T-helper 1 cell treated with Interleukin-12 subunit alpha and Interleukin-12 subunit beta and Interleukin-4 antibody, amounts not matched to agents 30 μg/mL and 1 μg/mL, for 36 hours (primary cell): ENCODE data around the gene EGFLAM.
"Not testable (repeated sequence)": the region's sequence is repeated elsewhere in the genome, so short reads cannot be mapped to it uniquely, and the experiment has no call there.

ENCODE experiments used
- H3K27ac Mint-ChIP-seq: one replicate; pipeline ENCODE4 v1.8.0; 2021; ENCODE audit warnings: mild to moderate bottlenecking, mixed read lengths
- H3K27me3 Mint-ChIP-seq: one replicate; pipeline ENCODE4 v1.8.0; 2021; ENCODE audit warnings: low read depth, mixed read lengths
- H3K36me3 Mint-ChIP-seq: one replicate; pipeline ENCODE4 v1.8.0; 2021; ENCODE audit warnings: low read depth, mixed read lengths
- H3K4me1 Mint-ChIP-seq: one replicate; pipeline ENCODE4 v1.8.0; 2021; ENCODE audit warnings: low read depth, mixed read lengths
- H3K4me3 Mint-ChIP-seq: one replicate; pipeline ENCODE4 v1.8.0; 2021; ENCODE audit warnings: mild to moderate bottlenecking, moderate library complexity, mixed read lengths
- H3K9me3 Mint-ChIP-seq: one replicate; pipeline ENCODE4 v1.8.0; 2021; ENCODE audit warnings: mixed read lengths

Gene EGFLAM

DNA sequence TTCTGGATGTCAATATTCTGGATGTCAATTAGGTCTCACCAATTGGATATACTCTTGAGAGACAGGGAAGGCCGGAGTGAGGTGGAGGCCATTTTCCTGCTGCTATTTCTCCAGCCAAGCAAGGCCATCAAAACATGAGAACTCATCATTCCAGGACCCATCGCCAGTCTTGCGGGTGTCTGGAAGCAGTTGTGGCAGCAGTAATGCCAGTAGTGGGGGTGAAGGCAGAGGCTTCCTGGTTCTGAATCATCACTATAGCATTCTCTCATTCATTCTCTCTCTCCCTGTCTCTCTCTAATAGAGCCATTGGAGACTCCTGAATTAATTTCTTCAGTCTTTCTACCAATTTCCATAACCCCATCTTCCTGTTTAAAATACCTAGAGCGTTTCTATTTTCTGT, 71.8 kb downstream of the EGFLAM start:
- no peaks in the 10 kb centered on the region for H3K27me3 Mint-ChIP-seq
- H3K27ac Mint-ChIP-seq = no peak overlapping the region
- no peaks in the 10 kb centered on the region for H3K4me1 Mint-ChIP-seq
- H3K9me3 Mint-ChIP-seq = no peaks in the 10 kb centered on the region
- no peaks in the 10 kb centered on the region for H3K36me3 Mint-ChIP-seq
- H3K4me3 Mint-ChIP-seq = no peak overlapping the region

DNA sequence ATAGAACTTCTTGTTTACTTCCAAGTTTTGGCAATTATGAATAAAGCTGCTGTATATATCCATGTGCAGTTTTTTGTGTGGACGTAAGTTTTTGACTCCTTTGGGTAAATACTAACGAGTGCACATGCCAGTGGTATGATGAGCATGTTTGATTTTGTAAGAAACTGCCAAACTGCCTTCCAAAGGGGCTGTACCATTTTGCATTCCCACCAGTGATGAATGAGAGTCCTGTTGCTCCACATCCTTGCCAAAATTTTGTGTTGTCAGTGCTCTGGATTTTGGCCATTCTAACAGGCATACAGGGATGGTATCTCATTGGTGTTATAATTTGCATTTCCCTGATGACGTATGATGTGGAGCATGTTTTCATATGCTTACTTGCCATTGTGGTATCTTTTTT, 73.5 kb downstream of the EGFLAM start:
- no peaks in the 10 kb centered on the region for H3K9me3 Mint-ChIP-seq
- H3K27ac Mint-ChIP-seq = no peak overlapping the region
- H3K4me3 Mint-ChIP-seq = no peak overlapping the region
- no peaks in the 10 kb centered on the region for H3K4me1 Mint-ChIP-seq
- H3K27me3 Mint-ChIP-seq = no peaks in the 10 kb centered on the region
- H3K36me3 Mint-ChIP-seq = no peaks in the 10 kb centered on the region

DNA sequence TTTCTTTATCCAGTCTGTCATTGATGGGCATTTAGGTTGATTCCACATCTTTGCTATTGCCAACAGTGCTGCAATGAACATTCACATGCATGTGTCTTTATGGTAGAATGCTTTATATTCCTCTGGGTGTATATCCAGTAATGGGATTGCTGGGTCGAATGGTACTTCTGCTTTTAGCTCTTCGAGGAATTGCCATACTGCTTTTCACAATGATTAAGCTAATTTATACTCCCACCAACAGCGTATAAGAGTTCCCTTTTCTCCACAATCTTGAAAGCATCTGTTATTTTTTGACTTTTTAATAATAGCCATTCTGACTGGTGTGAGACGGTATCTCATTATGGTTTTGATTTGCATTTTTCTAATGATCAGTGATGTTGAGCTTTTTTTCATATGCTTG, 74.8 kb downstream of the EGFLAM start:
- H3K36me3 Mint-ChIP-seq, H3K4me3 Mint-ChIP-seq, H3K9me3 Mint-ChIP-seq, H3K4me1 Mint-ChIP-seq, H3K27me3 Mint-ChIP-seq, H3K27ac Mint-ChIP-seq: not testable (repeated sequence)

DNA sequence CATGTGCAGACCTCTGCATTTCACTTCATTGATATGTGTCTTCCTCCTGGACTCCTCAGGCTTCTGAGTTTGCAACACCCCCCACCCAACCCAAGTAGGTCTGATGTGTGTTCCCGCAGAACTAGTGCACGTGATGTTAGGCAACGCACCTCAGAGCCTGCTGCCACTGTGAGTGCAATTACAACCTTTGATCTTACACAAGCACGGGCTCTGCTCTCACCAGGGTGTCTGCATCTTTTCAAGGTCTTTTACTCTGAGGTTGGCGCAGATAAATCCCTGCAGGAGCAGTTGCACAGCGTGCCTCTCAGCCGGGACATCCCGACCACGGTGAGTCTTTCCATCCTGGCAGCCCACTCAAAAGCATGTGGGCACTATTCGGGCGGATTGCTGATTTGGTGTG, 80.1 kb downstream of the EGFLAM start:
- no peaks in the 10 kb centered on the region for H3K36me3 Mint-ChIP-seq
- H3K4me1 Mint-ChIP-seq = no peaks in the 10 kb centered on the region
- H3K9me3 Mint-ChIP-seq = no peaks in the 10 kb centered on the region
- H3K27me3 Mint-ChIP-seq = peaks cover 4% of the 10 kb centered on the region
- no peak overlapping the region for H3K27ac Mint-ChIP-seq
- H3K4me3 Mint-ChIP-seq = no peak overlapping the region

DNA sequence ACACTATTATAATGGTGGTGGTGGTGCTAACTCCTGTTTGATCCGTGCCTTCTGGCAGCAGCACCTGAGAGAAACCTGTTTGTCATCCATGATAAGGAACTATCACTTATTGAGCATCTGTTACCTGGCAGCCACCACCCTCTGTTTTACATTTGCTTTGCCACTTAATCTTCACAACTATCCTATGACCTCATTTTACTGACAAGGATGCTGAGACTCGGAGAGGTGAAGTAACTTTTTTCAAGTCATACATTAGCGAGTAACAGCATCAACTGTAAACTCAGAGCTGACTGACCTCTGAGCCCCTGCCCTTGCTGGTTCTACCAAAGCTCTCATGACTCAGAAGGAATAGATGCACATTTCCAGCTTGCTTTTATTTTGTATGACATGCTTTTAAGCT, 81.1 kb downstream of the EGFLAM start:
- Mint-ChIP-seq H3K9me3 (no peaks in the 10 kb centered on the region), H3K27ac (no peak overlapping the region), H3K36me3 (no peaks in the 10 kb centered on the region), H3K4me3 (no peak overlapping the region), H3K27me3 (peaks cover 4% of the 10 kb centered on the region), H3K4me1 (no peaks in the 10 kb centered on the region)

- Mint-ChIP-seq H3K27me3 (peaks cover 4% of the 10 kb centered on the region), H3K27ac (no peak overlapping the region), H3K4me1 (no peaks in the 10 kb centered on the region), H3K4me3 (no peak overlapping the region), H3K36me3 (no peaks in the 10 kb centered on the region), H3K9me3 (no peaks in the 10 kb centered on the region)
These were observed 82.7 kb downstream of the EGFLAM start for GRCh38 chr5:38341056-38341455.

- Mint-ChIP-seq H3K9me3 (peaks cover 3% of the 10 kb centered on the region), H3K4me1 (no peaks in the 10 kb centered on the region), H3K36me3 (no peaks in the 10 kb centered on the region), H3K27ac (no peak overlapping the region), H3K4me3 (no peak overlapping the region), H3K27me3 (peaks cover 4% of the 10 kb centered on the region)
These were observed 83.3 kb downstream of the EGFLAM start for GRCh38 chr5:38341641-38342040.

DNA sequence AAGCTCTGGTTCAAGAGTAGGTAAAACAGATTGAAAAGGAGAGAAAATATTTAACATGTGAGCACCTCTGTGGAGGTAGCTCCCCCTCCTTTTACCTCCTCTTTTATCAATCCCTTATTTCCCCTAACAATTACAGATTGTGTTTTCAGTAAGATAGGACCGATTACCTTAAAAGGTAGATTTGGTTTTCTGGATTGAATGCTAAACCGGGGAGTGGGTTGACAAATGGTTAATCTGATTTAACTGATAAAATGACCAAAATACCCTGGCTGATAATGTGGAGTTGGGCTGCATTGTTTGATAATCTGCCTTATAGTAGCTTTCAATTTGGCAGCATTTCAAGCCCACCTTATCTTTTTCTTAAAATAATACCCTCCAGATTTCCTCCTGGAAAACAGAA, 83.9 kb downstream of the EGFLAM start:
- H3K27me3 Mint-ChIP-seq = peaks cover 4% of the 10 kb centered on the region
- no peak overlapping the region for H3K4me3 Mint-ChIP-seq
- H3K27ac Mint-ChIP-seq = no peak overlapping the region
- H3K4me1 Mint-ChIP-seq = no peaks in the 10 kb centered on the region
- no peaks in the 10 kb centered on the region for H3K36me3 Mint-ChIP-seq
- peaks cover 3% of the 10 kb centered on the region for H3K9me3 Mint-ChIP-seq

DNA sequence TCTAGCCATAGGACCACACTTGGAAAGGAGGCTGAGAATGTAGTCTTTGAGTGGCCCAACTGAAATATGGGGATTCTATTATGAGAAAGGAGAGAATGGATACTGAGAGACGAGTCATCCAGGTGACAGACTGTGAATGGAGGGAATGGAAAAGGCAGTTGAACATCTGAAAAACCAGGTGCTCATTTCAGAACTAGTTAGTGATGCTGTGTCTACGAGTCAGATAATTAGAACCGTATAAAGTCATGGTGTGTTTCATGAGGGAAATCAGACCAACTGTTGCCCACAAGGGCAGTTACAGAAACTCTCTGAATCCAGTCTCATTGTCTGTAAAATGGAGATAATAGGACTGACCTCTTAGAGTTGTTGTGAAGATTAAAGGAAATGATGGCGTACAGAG, 86.5 kb downstream of the EGFLAM start:
- H3K36me3 Mint-ChIP-seq = no peaks in the 10 kb centered on the region
- peaks cover 2% of the 10 kb centered on the region for H3K4me1 Mint-ChIP-seq
- H3K9me3 Mint-ChIP-seq = peaks cover 3% of the 10 kb centered on the region
- no peak overlapping the region for H3K4me3 Mint-ChIP-seq
- peaks cover 4% of the 10 kb centered on the region for H3K27me3 Mint-ChIP-seq
- no peak overlapping the region for H3K27ac Mint-ChIP-seq

- H3K4me1 Mint-ChIP-seq = peaks cover 2% of the 10 kb centered on the region
- H3K36me3 Mint-ChIP-seq = no peaks in the 10 kb centered on the region
- H3K27ac Mint-ChIP-seq = no peak overlapping the region
- peaks cover 2% of the 10 kb centered on the region for H3K27me3 Mint-ChIP-seq
- peaks cover 3% of the 10 kb centered on the region for H3K9me3 Mint-ChIP-seq
- H3K4me3 Mint-ChIP-seq = no peak overlapping the region
These were observed 88.2 kb downstream of the EGFLAM start for GRCh38 chr5:38346593-38346992.

DNA sequence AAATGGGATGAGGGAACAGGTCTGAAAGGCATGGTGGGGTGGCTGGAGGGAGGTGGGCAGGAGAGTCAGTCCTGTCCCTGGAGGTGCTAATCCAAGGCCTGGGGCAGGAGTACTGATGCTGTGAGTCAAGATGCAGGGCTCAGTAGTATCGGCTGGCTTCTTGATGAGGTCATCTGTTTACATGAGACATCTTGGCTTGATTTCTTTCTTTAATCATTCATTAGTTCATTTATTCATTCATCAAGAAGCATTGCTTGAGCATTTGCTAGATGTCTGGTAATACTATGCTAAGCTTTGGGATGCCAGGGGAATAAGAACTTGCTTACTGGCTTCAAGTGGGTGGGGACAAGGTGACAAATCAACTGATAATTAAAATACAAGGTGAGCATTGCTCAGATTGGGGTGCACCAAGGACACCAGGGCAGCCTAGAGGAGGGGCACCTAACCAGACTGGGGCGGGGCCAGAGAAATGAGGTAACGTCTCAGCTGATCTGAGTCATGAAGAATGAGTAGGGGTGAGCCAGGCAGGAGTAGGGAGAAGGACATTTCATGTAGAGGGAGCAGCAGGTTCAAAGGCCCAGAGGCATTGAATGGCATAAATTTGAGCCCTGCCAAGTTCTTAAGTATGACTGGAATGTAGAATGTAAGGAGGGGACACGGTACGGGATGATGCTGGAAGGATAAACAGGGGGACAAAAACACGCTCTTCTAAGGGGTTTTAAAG, 88.8 kb downstream of the EGFLAM start:
- H3K9me3 Mint-ChIP-seq = peaks cover 3% of the 10 kb centered on the region
- no peaks in the 10 kb centered on the region for H3K27me3 Mint-ChIP-seq
- no peak overlapping the region for H3K27ac Mint-ChIP-seq
- peaks cover 2% of the 10 kb centered on the region for H3K4me1 Mint-ChIP-seq
- H3K4me3 Mint-ChIP-seq = no peak overlapping the region
- no peaks in the 10 kb centered on the region for H3K36me3 Mint-ChIP-seq

- H3K4me1 Mint-ChIP-seq = peaks cover 2% of the 10 kb centered on the region
- no peak overlapping the region for H3K27ac Mint-ChIP-seq
- no peaks in the 10 kb centered on the region for H3K36me3 Mint-ChIP-seq
- H3K9me3 Mint-ChIP-seq = peaks cover 3% of the 10 kb centered on the region
- no peak overlapping the region for H3K4me3 Mint-ChIP-seq
- H3K27me3 Mint-ChIP-seq = no peaks in the 10 kb centered on the region
These were observed 89.5 kb downstream of the EGFLAM start for GRCh38 chr5:38347896-38348295.

GRCh38 chr5:38360323-38361061, 102.1 kb downstream of the EGFLAM start:
- Mint-ChIP-seq H3K4me3 (no peak overlapping the region), H3K9me3 (no peaks in the 10 kb centered on the region), H3K27ac (no peak overlapping the region), H3K4me1 (no peaks in the 10 kb centered on the region), H3K27me3 (no peaks in the 10 kb centered on the region), H3K36me3 (no peaks in the 10 kb centered on the region)

- no peaks in the 10 kb centered on the region for H3K36me3 Mint-ChIP-seq
- no peaks in the 10 kb centered on the region for H3K4me1 Mint-ChIP-seq
- H3K27ac Mint-ChIP-seq = no peak overlapping the region
- H3K9me3 Mint-ChIP-seq = no peaks in the 10 kb centered on the region
- H3K27me3 Mint-ChIP-seq = no peaks in the 10 kb centered on the region
- H3K4me3 Mint-ChIP-seq = no peak overlapping the region
These were observed 104.4 kb downstream of the EGFLAM start for GRCh38 chr5:38362713-38363112.

DNA sequence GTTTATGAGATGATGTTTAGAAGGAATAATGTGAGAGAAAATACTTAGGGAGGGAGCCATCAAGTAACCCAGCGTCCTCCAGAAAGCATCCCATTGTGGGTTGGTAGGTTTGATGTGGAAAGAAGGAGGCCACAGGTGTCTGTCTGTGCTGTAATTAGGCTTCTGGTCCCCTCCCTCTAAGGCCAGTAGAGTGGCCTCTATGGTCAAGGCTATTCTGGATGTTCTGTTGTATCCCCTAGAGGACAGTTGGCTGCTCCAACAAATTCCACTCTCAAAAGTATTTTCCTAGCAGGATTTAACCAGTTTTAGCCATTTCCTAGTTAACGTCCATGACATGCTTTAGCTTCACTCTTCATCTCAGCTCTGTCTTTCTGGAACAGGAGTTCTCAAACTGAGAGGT, 106.5 kb downstream of the EGFLAM start:
- peaks cover 3% of the 10 kb centered on the region for H3K27me3 Mint-ChIP-seq
- no peaks in the 10 kb centered on the region for H3K9me3 Mint-ChIP-seq
- H3K4me1 Mint-ChIP-seq = peaks cover 5% of the 10 kb centered on the region
- H3K36me3 Mint-ChIP-seq = no peaks in the 10 kb centered on the region
- no peak overlapping the region for H3K4me3 Mint-ChIP-seq
- H3K27ac Mint-ChIP-seq = no peak overlapping the region
